Skeletal muscle tissue (tissue), 4 donors: Measurements from ENCODE around the gene SPNS2. TPM values are rescaled to one million over a fixed set of nuclear protein-coding genes. Genes with fewer than 3 reads are reported as not detected.

Experiments used
- H3K27ac ChIP-seq: one replicate; pipeline ENCODE4 v1.7.0; 2013; ENCODE audit warnings: mild to moderate bottlenecking, low read depth, low read length, inconsistent platforms
- H3K27me3 ChIP-seq, 3 donors: one replicate each; pipeline ENCODE4 v1.7.0; 2013; ENCODE audit warnings: low read length in 3 of 3; ENCODE audit not compliant: control insufficient read depth in 3 of 3, insufficient read depth in 3 of 3
- H3K36me3 ChIP-seq, 3 donors: one replicate each; pipeline ENCODE4 v1.7.0; 2013; ENCODE audit warnings: low read length in 3 of 3; ENCODE audit not compliant: control insufficient read depth in 3 of 3, insufficient read depth in 3 of 3
- H3K4me1 ChIP-seq, 3 donors: one replicate each; pipeline ENCODE4 v1.7.0; 2013; ENCODE audit warnings: low read length in 3 of 3, mild to moderate bottlenecking in 3 of 3; ENCODE audit not compliant: control insufficient read depth in 3 of 3, insufficient read depth in 3 of 3
- H3K4me3 ChIP-seq, 3 donors: one replicate each; pipeline ENCODE4 v1.7.0; 2013; ENCODE audit warnings: low read length in 3 of 3
- H3K9ac ChIP-seq, 3 donors: one replicate each; pipeline ENCODE4 v1.7.0; 2013; ENCODE audit warnings: low read length in 3 of 3, mild to moderate bottlenecking in 3 of 3, moderate library complexity in 2 of 3, low read depth in 1 of 3
- H3K9me3 ChIP-seq, 3 donors: one replicate each; pipeline ENCODE4 v1.7.0; 2013; ENCODE audit warnings: low read length in 3 of 3; ENCODE audit not compliant: control insufficient read depth in 3 of 3
- total RNA-seq: library from RNA; depleted of rRNA; stranded (reverse); fragments of >200 nt; gene quantifications from one replicate; pipeline ENCODE4 v1.2.3, GENCODE V29; 2014
- donor health status: Osteomylitis.

SPNS2 gene
- total RNA-seq, 1 donor from 2014 or later, result 2.6 TPM

DNA sequence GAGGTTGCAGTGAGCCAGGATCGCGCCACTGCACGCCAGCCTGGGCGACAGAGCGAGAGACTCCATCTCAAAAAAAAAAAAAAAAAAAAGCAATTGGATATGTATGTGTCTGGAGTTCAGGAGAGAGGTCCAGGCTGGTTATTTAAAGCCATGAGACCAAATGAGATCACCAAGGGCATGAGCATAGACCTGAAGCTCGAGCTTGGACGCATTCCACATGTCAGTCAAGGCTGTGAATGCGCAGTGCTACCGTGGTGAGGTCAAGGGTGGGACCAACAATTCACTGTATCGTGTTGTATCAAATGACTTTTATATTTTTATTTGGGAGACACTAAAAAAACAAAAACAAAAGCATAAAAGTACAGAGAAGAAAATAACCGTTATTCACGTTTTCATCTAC, 29.1 kb upstream of the SPNS2 start:
- Histone ChIP-seq H3K36me3 (no peaks in the 10 kb centered on the region), H3K9ac (no peak overlapping the region), H3K27me3 (peaks cover 0 to 3% (median 0%) of the 10 kb centered on the region in 3 donors), H3K9me3 (no peaks in the 10 kb centered on the region), H3K4me3 (no peak overlapping the region), H3K4me1 (peaks cover 8 to 10% (median 10%) of the 10 kb centered on the region in 3 donors), H3K27ac (no peak overlapping the region)

DNA sequence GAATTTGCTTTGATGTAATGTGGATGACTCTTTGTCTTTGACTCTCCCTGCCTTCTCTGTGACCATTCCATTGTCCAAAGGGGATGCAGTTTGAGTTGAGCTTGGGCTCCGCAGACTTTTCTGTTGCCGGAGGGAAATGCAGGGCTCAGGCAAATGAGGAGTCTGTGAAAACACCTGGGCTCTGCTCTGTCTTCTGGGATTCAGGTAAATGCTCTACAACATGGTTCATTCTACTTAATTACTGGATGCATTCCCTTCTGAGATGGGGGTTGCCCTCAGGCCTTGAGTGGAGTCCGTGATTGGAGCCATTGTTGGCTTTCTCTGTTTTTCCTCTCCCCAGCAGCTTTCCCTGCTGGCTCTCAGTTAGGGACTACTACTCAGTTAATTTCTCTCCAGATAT, 26.4 kb upstream of the SPNS2 start:
- no peaks in the 10 kb centered on the region for H3K36me3 ChIP-seq
- H3K9ac ChIP-seq, result no peak overlapping the region
- peaks cover 0 to 5% (median 0%) of the 10 kb centered on the region in 3 donors for H3K27me3 ChIP-seq
- H3K4me1 ChIP-seq, result peaks cover 8 to 22% (median 20%) of the 10 kb centered on the region in 3 donors
- no peak overlapping the region for H3K4me3 ChIP-seq
- H3K27ac ChIP-seq, result no peak overlapping the region
- no peaks in the 10 kb centered on the region for H3K9me3 ChIP-seq

DNA sequence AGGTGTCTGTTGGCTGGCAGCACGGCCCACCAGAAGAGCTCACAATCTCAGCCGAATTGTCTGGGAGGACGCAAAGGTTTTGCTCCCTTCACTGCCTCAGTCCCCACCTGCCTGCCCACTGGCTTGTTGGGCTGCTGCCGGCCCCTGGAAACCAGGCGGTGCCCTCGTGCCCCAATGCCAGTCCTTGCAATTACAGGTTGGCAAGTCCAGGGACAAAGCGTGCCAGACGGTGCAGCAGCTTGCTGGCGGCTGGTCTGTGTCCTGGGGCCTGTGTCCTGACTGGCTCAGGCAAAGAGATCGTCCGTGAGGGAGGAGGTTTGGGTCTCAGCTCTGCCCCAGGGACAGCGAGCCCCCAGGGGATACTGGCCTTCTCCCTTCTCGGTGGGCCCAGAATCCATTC, 24.6 kb upstream of the SPNS2 start:
- peaks cover 0 to 5% (median 0%) of the 10 kb centered on the region in 3 donors for H3K27me3 ChIP-seq
- H3K4me3 ChIP-seq, result no peak overlapping the region
- peak overlapping the region in 1 of 3 donors; percentile 25 for H3K9ac ChIP-seq
- no peaks in the 10 kb centered on the region for H3K9me3 ChIP-seq
- peaks cover 8 to 22% (median 20%) of the 10 kb centered on the region in 3 donors for H3K4me1 ChIP-seq
- H3K36me3 ChIP-seq, result no peaks in the 10 kb centered on the region
- H3K27ac ChIP-seq, result no peak overlapping the region

DNA sequence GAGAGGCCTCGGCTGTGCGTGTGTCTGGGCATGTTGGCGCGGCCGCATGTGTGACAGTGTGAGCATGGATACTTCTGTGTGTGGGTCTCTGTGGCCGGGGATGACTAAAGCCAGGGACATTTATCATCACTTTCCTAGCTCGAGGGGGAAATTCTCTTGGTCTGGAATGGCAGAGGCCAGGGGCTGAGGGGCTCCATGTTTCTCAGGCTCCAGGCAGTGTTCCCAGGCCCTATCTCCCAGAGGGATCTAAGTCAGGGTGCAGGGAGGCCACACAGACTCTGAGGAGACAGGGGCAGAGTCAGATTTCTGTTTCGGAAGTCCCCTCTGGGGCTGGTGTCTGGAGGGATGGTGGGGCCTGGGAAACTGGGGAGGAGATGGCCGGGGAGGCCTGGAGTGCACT, 23.7 kb upstream of the SPNS2 start:
- Histone ChIP-seq H3K36me3 (no peaks in the 10 kb centered on the region), H3K4me1 (peaks cover 8 to 22% (median 20%) of the 10 kb centered on the region in 3 donors), H3K27me3 (peaks cover 0 to 5% (median 0%) of the 10 kb centered on the region in 3 donors), H3K27ac (no peak overlapping the region), H3K9me3 (no peaks in the 10 kb centered on the region), H3K9ac (no peak overlapping the region), H3K4me3 (no peak overlapping the region)

DNA sequence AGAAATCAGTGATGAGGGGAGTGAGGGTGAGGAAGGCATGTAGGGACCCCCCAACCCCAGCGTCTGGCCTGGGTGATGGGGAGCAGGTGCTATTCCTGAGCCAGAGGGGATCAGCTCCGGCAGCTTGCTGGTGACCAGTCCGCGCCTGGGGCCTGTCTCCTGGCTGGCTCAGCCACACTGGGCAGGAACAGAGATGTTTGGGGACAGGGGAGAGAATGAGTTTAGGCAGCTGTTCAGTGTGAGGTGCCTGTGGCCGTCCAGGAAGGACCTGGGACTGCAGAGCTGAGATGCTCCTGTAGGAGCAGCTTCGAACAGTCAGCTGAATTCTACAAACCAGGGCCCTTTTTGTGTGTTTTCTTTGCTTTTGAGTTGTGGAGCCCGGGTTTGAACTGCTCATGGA, 23.2 kb upstream of the SPNS2 start:
- no peaks in the 10 kb centered on the region for H3K9me3 ChIP-seq
- H3K36me3 ChIP-seq, result no peaks in the 10 kb centered on the region
- peaks cover 0 to 5% (median 1%) of the 10 kb centered on the region in 3 donors for H3K27me3 ChIP-seq
- no peak overlapping the region for H3K9ac ChIP-seq
- peaks cover 8 to 22% (median 20%) of the 10 kb centered on the region in 3 donors for H3K4me1 ChIP-seq
- H3K27ac ChIP-seq, result no peak overlapping the region
- no peak overlapping the region for H3K4me3 ChIP-seq

DNA sequence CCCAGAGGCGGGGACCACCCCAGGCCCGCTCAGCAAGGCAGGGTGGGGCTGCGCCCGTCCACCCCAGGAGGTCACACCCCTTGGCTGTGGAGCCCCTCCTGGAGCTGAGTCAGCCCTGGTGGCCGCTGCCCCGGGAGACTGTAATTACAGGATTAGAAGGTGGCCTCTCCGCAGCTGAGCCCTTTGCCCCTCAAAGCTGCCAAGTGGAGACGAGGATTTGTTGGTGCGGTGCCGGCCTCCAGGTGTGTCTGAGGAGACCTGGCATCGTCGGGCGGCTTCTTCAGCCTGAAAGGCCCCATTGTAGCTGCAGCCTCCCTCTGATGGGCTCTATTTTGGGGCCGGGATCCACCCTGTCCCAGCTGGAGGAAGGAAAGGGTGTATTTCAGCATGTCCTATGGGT, 22.7 kb upstream of the SPNS2 start:
- Histone ChIP-seq H3K9ac (no peak overlapping the region), H3K4me1 (peaks cover 8 to 24% (median 24%) of the 10 kb centered on the region in 3 donors), H3K9me3 (no peaks in the 10 kb centered on the region), H3K27ac (no peak overlapping the region), H3K27me3 (peaks cover 0 to 7% (median 7%) of the 10 kb centered on the region in 3 donors), H3K36me3 (no peaks in the 10 kb centered on the region), H3K4me3 (no peak overlapping the region)

DNA sequence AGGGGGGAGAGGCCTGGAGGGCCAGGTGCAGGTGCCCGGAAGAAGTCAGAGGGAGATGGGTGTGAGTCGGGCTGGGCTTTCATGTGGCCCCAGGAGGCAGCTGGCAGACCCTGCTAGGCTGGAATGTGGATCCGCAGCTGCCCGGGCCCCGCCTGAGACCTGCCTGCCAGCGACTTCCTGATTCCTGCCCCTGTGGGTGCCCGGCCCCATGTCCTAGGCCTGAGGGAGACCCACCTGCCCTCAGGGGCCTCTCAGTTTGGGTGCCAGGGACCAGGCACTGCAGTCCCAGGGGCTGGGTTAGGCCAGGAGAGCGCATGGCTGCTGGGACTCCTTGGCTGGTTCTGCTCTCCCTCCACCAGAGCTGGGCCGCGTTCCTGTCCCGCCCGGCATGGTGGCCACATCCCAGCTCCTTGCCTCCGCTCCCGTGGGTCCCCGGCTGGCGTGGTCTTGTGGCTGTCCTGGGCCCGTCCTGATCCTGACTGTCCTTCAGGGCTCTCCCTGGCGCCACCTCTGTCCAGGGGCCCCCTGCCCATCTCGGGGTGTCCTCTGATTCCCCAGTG, 22.1 kb upstream of the SPNS2 start:
- Histone ChIP-seq H3K27ac (no peak overlapping the region), H3K36me3 (no peaks in the 10 kb centered on the region), H3K4me1 (peaks cover 8 to 29% (median 25%) of the 10 kb centered on the region in 3 donors), H3K9ac (no peak overlapping the region), H3K27me3 (peaks cover 0 to 13% (median 7%) of the 10 kb centered on the region in 3 donors), H3K4me3 (no peak overlapping the region), H3K9me3 (no peaks in the 10 kb centered on the region)

DNA sequence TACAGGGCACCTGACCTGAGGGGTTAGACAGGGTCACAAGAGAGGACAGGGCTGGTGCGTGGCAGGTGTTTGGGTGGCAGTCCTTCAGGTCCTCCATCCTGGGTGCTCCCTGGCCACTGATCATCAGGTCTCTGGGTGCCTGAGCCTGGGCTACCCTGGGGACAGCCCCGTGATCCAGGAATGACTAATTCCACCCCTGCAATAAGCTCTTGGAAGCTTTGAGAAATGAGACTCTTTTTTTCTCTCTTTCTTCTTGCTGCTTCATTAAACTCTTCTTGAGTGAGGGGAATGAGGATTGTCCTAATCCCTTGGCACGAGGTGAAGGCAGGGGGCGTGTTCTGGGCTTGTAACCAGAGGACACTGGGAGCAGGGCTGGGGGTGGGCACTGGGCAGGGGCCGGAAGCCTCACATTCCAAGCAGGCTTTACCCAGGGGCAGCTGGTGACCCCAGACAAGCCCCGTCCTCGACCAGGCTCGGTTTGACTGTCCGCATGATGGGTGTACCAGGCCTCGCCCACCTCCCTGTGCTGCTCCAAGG, 21.4 kb upstream of the SPNS2 start:
- H3K27ac ChIP-seq, result no peak overlapping the region
- H3K36me3 ChIP-seq, result no peaks in the 10 kb centered on the region
- H3K27me3 ChIP-seq, result peaks cover 0 to 13% (median 7%) of the 10 kb centered on the region in 3 donors
- no peak overlapping the region for H3K4me3 ChIP-seq
- H3K4me1 ChIP-seq, result peaks cover 8 to 29% (median 25%) of the 10 kb centered on the region in 3 donors
- H3K9ac ChIP-seq, result no peak overlapping the region
- H3K9me3 ChIP-seq, result no peaks in the 10 kb centered on the region

DNA sequence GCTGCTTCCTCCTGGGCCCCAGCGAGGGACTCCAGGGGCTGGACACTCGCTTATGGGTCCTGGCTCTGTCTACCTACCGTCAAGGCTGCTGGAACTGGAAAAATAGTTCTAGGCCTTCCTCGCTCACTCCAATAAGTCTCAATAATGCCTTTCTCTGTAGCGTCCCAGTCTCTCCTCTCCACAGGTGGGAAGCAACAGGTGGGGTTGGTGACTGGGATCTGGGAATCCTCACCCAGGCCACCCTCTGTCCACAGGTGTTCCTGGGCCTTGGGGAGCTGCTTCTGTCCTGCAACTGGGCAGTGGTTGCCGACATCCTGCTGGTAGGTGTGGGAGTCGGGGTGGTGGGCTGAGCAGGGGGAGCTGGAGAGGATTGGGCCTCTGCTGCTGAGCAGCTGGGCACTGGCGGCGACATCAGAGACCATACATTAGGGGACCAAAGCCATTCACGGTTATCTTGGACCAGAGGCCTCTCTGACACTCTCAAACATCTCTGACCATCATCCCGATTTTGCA, 20.3 kb upstream of the SPNS2 start:
- Histone ChIP-seq H3K4me3 (no peak overlapping the region), H3K9ac (no peak overlapping the region), H3K36me3 (no peaks in the 10 kb centered on the region), H3K9me3 (no peaks in the 10 kb centered on the region), H3K4me1 (peaks cover 8 to 29% (median 25%) of the 10 kb centered on the region in 3 donors), H3K27ac (no peak overlapping the region), H3K27me3 (peaks cover 0 to 13% (median 7%) of the 10 kb centered on the region in 3 donors)

DNA sequence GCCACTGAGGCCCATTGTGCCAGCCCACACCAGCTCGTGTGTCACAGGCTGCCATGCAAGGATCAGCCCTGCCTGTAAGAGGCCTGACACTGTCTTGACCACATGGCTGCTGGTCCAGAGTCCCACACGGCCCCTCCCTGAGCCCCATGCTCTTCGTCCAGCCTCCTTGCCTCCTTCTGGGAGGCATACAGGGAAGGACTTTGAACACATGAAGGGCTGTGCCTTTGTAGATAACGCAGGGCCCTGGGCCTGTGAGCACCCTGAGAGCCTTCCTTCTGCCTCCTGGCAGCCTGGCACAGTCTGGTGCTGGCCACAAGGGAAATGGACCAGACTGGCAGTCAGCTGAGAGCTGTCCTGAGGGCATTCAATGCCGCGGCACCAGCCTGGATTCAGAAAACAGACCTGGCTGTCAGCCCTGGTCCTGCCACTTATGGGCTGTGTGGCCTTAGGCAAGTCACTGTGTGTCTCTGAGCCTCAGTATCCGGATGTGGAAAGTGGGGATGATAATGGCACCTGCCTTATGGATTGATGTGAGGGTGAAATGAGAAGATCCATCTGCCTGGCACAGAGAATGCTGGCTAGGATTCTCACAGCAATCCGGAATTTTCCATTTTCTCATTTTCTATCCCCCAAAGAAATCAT, 19.2 kb upstream of the SPNS2 start:
- Histone ChIP-seq H3K27ac (no peak overlapping the region), H3K9me3 (no peaks in the 10 kb centered on the region), H3K27me3 (peaks cover 0 to 13% (median 7%) of the 10 kb centered on the region in 3 donors), H3K4me3 (no peak overlapping the region), H3K4me1 (peaks cover 2 to 20% (median 15%) of the 10 kb centered on the region in 3 donors), H3K36me3 (no peaks in the 10 kb centered on the region), H3K9ac (no peak overlapping the region)
